Endothelial cell of umbilical vein (primary cell): ENCODE measurements around the gene AIMP1. TPM values are rescaled to one million over a fixed set of nuclear protein-coding genes. Genes with fewer than 3 reads are reported as not detected.

Source experiments
- polyA plus RNA-seq, 4 experiments: library from polyadenylated mRNA; depleted of rRNA in 3 of 4; stranded (reverse) in 3 of 4; unstranded in 1 of 4; fragments of >200 nt; gene quantifications; 2 replicates each; pipeline versions ENCODE4 v1.2.1 to v1.2.3, GENCODE V29; 2011 to 2012; ENCODE audit warnings: missing spikeins in 1 of 4
- total RNA-seq: library from RNA; stranded (reverse); gene quantifications from 2 replicates; pipeline ENCODE4 v1.2.3, GENCODE V29; 2021

The AIMP1 gene
- total and polyA plus RNA-seq, 2 donors (not counting 3 experiments of a cell fraction or from before 2014, with no cell fraction given): 6.4 to 42.4 TPM

Other genes with a start within 250 kb of the AIMP1 start
- gene TBCK, start 341 bp upstream of the AIMP1 start, total RNA-seq: 29.0 and 38.6 TPM in 2 replicates
- 18.2 and 20.3 TPM in 2 replicates for gene TBCK, start 341 bp upstream of the AIMP1 start, polyA plus RNA-seq
- not detected in 2 replicates for gene GIMD1, start 52.2 kb downstream of the AIMP1 start, total RNA-seq
- not detected in 2 replicates for gene GIMD1, start 52.2 kb downstream of the AIMP1 start, polyA plus RNA-seq